Astrocyte (in vitro differentiated cells and primary cell): ENCODE results near the gene CEP290. TPM values are rescaled to one million over a fixed set of nuclear protein-coding genes. Genes with fewer than 3 reads are reported as not detected.

Experiments
- DNase-seq: peaks from one replicate; pipeline ENCODE4 v3.0.0-alpha.2; 2010; ENCODE audit warnings: low read depth
- FAIRE-seq: peaks from 2 replicates; lab custom pipeline; 2011; peaks lifted over from hg19 to GRCh38; lab: Jason Lieb, UNC
- H2AFZ ChIP-seq: 2 replicates; pipeline ENCODE4 v1.6.0; 2012; ENCODE audit warnings: low read depth, low read length, inconsistent platforms
- H3K27ac ChIP-seq: 2 replicates; pipeline ENCODE4 v1.5.1; 2011; ENCODE audit warnings: low read depth, low read length, inconsistent platforms
- H3K27me3 ChIP-seq: 2 replicates; pipeline ENCODE4 v1.6.0; 2011; ENCODE audit warnings: low read length, inconsistent platforms; ENCODE audit not compliant: insufficient read depth
- H3K36me3 ChIP-seq: 2 replicates; pipeline ENCODE4 v1.5.1; 2011; ENCODE audit warnings: low read length, inconsistent platforms; ENCODE audit not compliant: insufficient read depth
- H3K4me1 ChIP-seq: 2 replicates; pipeline ENCODE4 v1.5.1; 2011; ENCODE audit warnings: low read length, inconsistent platforms; ENCODE audit not compliant: insufficient read depth
- H3K4me2 ChIP-seq: 2 replicates; pipeline ENCODE4 v1.6.0; 2012; ENCODE audit warnings: low read length, inconsistent platforms
- H3K4me3 ChIP-seq: 2 replicates; pipeline ENCODE4 v1.5.1; 2011; ENCODE audit warnings: low read depth, mild to moderate bottlenecking, low read length, inconsistent platforms; ENCODE audit not compliant: insufficient read depth
- H3K79me2 ChIP-seq: 2 replicates; pipeline ENCODE4 v1.6.0; 2012; ENCODE audit warnings: mild to moderate bottlenecking, low read length, inconsistent platforms; ENCODE audit not compliant: insufficient read depth
- H3K9ac ChIP-seq: 2 replicates; pipeline ENCODE4 v1.6.0; 2012; ENCODE audit warnings: mild to moderate bottlenecking, low read length, inconsistent platforms
- H3K9me3 ChIP-seq: 2 replicates; pipeline ENCODE4 v1.5.1; 2012; ENCODE audit warnings: low read depth, mild to moderate bottlenecking, low read length, inconsistent platforms; ENCODE audit not compliant: insufficient read depth
- H4K20me1 ChIP-seq: 2 replicates; pipeline ENCODE4 v1.6.0; 2012; ENCODE audit warnings: low read length, inconsistent platforms; ENCODE audit not compliant: insufficient read depth
- H3K27ac Mint-ChIP-seq: one replicate; pipeline ENCODE4 v1.8.0; 2021; ENCODE audit warnings: mild to moderate bottlenecking, mixed read lengths; ENCODE audit not compliant: unreplicated experiment
- H3K27me3 Mint-ChIP-seq: one replicate; pipeline ENCODE4 v1.8.0; 2021; ENCODE audit warnings: low read depth, mixed read lengths; ENCODE audit not compliant: unreplicated experiment
- H3K36me3 Mint-ChIP-seq: one replicate; pipeline ENCODE4 v1.8.0; 2021; ENCODE audit warnings: low read depth, mixed read lengths; ENCODE audit not compliant: unreplicated experiment
- H3K4me1 Mint-ChIP-seq: one replicate; pipeline ENCODE4 v1.8.0; 2021; ENCODE audit warnings: low read depth, mixed read lengths; ENCODE audit not compliant: unreplicated experiment
- H3K4me3 Mint-ChIP-seq: one replicate; pipeline ENCODE4 v1.8.0; 2021; ENCODE audit warnings: mild to moderate bottlenecking, moderate library complexity, mixed read lengths; ENCODE audit not compliant: unreplicated experiment
- H3K9me3 Mint-ChIP-seq: one replicate; pipeline ENCODE4 v1.8.0; 2021; ENCODE audit warnings: mild to moderate bottlenecking, mixed read lengths; ENCODE audit not compliant: unreplicated experiment
- CTCF ChIP-seq: IDR thresholded peaks from 2 replicates; pipeline ENCODE4 v1.5.1; 2011; ENCODE audit warnings: low read depth, mild to moderate bottlenecking, inconsistent platforms, low read length, moderate library complexity; ENCODE audit not compliant: insufficient read depth
- EZH2 ChIP-seq: IDR thresholded peaks from 2 replicates; pipeline ENCODE4 v1.6.1; 2012; ENCODE audit warnings: mild to moderate bottlenecking, low read length, inconsistent platforms; ENCODE audit not compliant: insufficient read depth
- total RNA-seq: library from RNA; stranded (reverse); gene quantifications from 2 replicates; pipeline ENCODE4 v1.2.1, GENCODE V29; 2021

CEP290 gene
- total RNA-seq, 1 donor from 2014 or later: 20.1 TPM

- Mint-ChIP-seq H3K4me3 (no peak overlapping the region), H3K27me3 (no peaks in the 10 kb centered on the region), H3K9me3 (no peaks in the 10 kb centered on the region), H3K36me3 (peaks cover 7% of the 10 kb centered on the region), H3K4me1 (peaks cover 4% of the 10 kb centered on the region), H3K27ac (no peak overlapping the region)
- H3K27ac ChIP-seq: no peak overlapping the region
- H3K36me3 ChIP-seq: no peaks in the 10 kb centered on the region
- no peak overlapping the region for H2AFZ ChIP-seq
- no peaks in the 10 kb centered on the region for H3K79me2 ChIP-seq
- no peaks in the 10 kb centered on the region for H4K20me1 ChIP-seq
- TF ChIP-seq EZH2: no peak
- no peak for TF ChIP-seq CTCF
- H3K9me3 ChIP-seq: no peaks in the 10 kb centered on the region
- no peak for FAIRE-seq
- H3K27me3 ChIP-seq: no peaks in the 10 kb centered on the region
- no peak overlapping the region for H3K9ac ChIP-seq
- no peak overlapping the region for H3K4me2 ChIP-seq
- peak; percentile 10 for DNase-seq
- H3K4me3 ChIP-seq: no peak overlapping the region
- peaks cover 3% of the 10 kb centered on the region for H3K4me1 ChIP-seq
Measured at GRCh38 chr12:88063375-88063774, 78.5 kb downstream of the CEP290 start.

GRCh38 chr12:88062474-88062873 is 79.4 kb downstream of the CEP290 start:
- no peak overlapping the region for H3K4me2 ChIP-seq
- H3K79me2 ChIP-seq: no peaks in the 10 kb centered on the region
- Mint-ChIP-seq H3K27me3 (no peaks in the 10 kb centered on the region), H3K27ac (no peak overlapping the region), H3K9me3 (no peaks in the 10 kb centered on the region), H3K4me3 (no peak overlapping the region), H3K36me3 (peaks cover 12% of the 10 kb centered on the region), H3K4me1 (peaks cover 4% of the 10 kb centered on the region)
- no peak overlapping the region for H3K9ac ChIP-seq
- H2AFZ ChIP-seq: no peak overlapping the region
- no peak overlapping the region for H3K27ac ChIP-seq
- no peaks in the 10 kb centered on the region for H3K9me3 ChIP-seq
- FAIRE-seq: no peak
- TF ChIP-seq EZH2 (no peak), CTCF (no peak)
- no peaks in the 10 kb centered on the region for H4K20me1 ChIP-seq
- DNase-seq: no peak
- no peak overlapping the region for H3K4me3 ChIP-seq
- H3K36me3 ChIP-seq: no peaks in the 10 kb centered on the region
- H3K4me1 ChIP-seq: peaks cover 3% of the 10 kb centered on the region
- H3K27me3 ChIP-seq: no peaks in the 10 kb centered on the region

- H3K4me3 Mint-ChIP-seq: no peak overlapping the region
- Histone ChIP-seq H3K4me2 (no peak overlapping the region), H2AFZ (no peak overlapping the region), H4K20me1 (no peaks in the 10 kb centered on the region), H3K4me1 (peaks cover 3% of the 10 kb centered on the region), H3K27ac (no peak overlapping the region), H3K79me2 (no peaks in the 10 kb centered on the region), H3K9ac (no peak overlapping the region), H3K4me3 (no peak overlapping the region), H3K27me3 (no peaks in the 10 kb centered on the region), H3K9me3 (no peaks in the 10 kb centered on the region), H3K36me3 (peaks cover 7% of the 10 kb centered on the region)
- peaks cover 2% of the 10 kb centered on the region for H3K4me1 Mint-ChIP-seq
- no peak overlapping the region for H3K27ac Mint-ChIP-seq
- no peaks in the 10 kb centered on the region for H3K9me3 Mint-ChIP-seq
- TF ChIP-seq CTCF (no peak), EZH2 (no peak)
- DNase-seq (no peak), FAIRE-seq (no peak)
- peaks cover 13% of the 10 kb centered on the region for H3K36me3 Mint-ChIP-seq
- no peaks in the 10 kb centered on the region for H3K27me3 Mint-ChIP-seq
Measured at GRCh38 chr12:88058719-88059077, 83.2 kb downstream of the CEP290 start.
